Activated CD8-positive, alpha-beta T cell treated with anti-CD3 and anti-CD28 coated beads, Interleukin-2, amount 10 ng/mL, durations not matched to agents 7 days and 5 days (primary cell): ENCODE results near the gene PCMTD2. TPM values are rescaled to one million over a fixed set of nuclear protein-coding genes. Genes with fewer than 3 reads are reported as not detected.

Source experiments
- ATAC-seq: fragments of 150-1000 bp; cut with Tn5 transposase; one replicate; pipeline ENCODE4 v1.10.0; 2021; ENCODE audit warnings: moderate library complexity
- CTCF ChIA-PET: fragments of 350-600 bp; sonication (Branson Sonifier 250); formaldehyde crosslinking; loops from one replicate; lab custom pipeline; 2021; ENCODE audit warnings: antibody characterized with exemption; lab: Charles Lee
- POLR2A ChIA-PET: fragments of 350-600 bp; sonication (Branson Sonifier 250); formaldehyde crosslinking; loops from one replicate; lab custom pipeline; 2021; ENCODE audit warnings: antibody characterized with exemption; lab: Charles Lee
- DNase-seq: peaks from one replicate; pipeline ENCODE4 v3.0.0-alpha.2; 2020
- H3K27ac Mint-ChIP-seq: one replicate; pipeline ENCODE4 v1.8.0; 2021; ENCODE audit warnings: mild to moderate bottlenecking, mixed read lengths
- H3K27me3 Mint-ChIP-seq: one replicate; pipeline ENCODE4 v1.8.0; 2021; ENCODE audit warnings: low read depth, mixed read lengths
- H3K36me3 Mint-ChIP-seq: one replicate; pipeline ENCODE4 v1.8.0; 2021; ENCODE audit warnings: low read depth, mixed read lengths
- H3K4me1 Mint-ChIP-seq: one replicate; pipeline ENCODE4 v1.8.0; 2021; ENCODE audit warnings: low read depth, mixed read lengths
- H3K4me3 Mint-ChIP-seq: one replicate; pipeline ENCODE4 v1.8.0; 2021; ENCODE audit warnings: mild to moderate bottlenecking, mixed read lengths
- H3K9me3 Mint-ChIP-seq: one replicate; pipeline ENCODE4 v1.8.0; 2022; ENCODE audit warnings: mixed read lengths; ENCODE audit not compliant: insufficient read depth
- total RNA-seq, 2 experiments: library from RNA; stranded (reverse); gene quantifications; one replicate each; pipeline ENCODE4 v1.2.3, GENCODE V29; 2021

PCMTD2 gene
- total RNA-seq, 2 experiments from 2014 or later = 32.0 to 33.2 TPM

DNA sequence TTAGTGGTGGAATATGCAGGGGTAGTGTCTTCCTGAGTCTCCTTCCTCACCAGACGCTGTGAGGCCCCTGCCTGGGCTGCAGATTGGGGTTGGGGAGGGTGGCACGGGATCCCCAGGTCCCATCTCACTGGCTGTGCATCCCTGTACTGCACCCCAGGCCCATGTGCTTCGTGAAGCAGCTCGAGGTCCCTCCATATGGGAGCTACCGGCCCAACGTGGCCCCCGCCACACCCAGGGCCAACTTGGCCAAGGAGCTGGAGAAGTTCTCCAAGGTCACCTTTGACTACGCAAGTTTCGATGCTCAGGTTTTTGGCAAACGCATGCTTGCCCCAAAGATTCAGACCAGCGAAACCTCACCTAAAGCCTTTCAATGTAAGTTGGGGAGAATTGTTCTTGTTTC lies 38.6 kb upstream of the PCMTD2 start:
- Mint-ChIP-seq H3K4me1 (peaks cover 11% of the 10 kb centered on the region), H3K27ac (no peak overlapping the region), H3K9me3 (no peaks in the 10 kb centered on the region), H3K4me3 (no peak overlapping the region), H3K36me3 (no peaks in the 10 kb centered on the region), H3K27me3 (no peaks in the 10 kb centered on the region)
- ChIA-PET POLR2A (no interaction called here), CTCF (interaction anchor here (0.7 kb wide), 1 partner anchor 133 kb away, joined by 3 read pairs; no protein-coding TSS in a partner anchor)
- DNase-seq (no peak), ATAC-seq (no peak)

DNA sequence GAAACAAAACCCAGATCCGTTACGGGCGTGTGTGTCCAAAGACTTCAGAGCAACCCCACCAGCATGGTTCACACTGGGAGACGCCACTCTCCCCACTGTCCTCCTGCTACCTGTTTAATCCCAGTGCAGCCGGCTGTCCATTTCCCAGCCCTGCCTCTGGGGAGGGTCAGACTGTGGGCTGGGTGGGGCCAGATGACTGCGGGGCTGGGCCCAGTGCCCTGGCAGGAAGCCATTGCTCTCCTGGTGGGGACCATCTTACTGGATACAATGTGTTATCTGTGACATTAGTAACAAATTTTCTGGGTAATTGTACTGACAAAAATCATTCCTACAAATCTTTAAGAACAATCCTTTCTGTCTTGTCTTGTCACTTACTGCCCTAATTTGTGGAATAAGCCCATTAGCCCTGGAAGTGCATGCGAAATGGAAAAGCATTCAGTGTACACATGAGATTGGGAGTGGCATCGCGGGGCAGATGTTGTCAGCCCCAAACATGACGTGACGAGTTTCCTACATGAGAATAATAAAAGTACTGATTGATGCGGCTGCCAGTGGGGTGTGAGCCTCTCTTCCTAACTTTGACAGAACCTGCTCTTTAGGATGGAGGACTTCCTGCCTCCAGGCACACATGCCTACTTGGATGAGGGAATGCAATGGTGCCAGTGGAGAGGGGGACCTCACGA lies 37.9 kb upstream of the PCMTD2 start:
- H3K27ac Mint-ChIP-seq = no peak overlapping the region
- DNase-seq (no peak), ATAC-seq (no peak)
- no peaks in the 10 kb centered on the region for H3K27me3 Mint-ChIP-seq
- POLR2A ChIA-PET = no interaction called here
- H3K9me3 Mint-ChIP-seq = no peaks in the 10 kb centered on the region
- no peaks in the 10 kb centered on the region for H3K36me3 Mint-ChIP-seq
- no peak overlapping the region for H3K4me3 Mint-ChIP-seq
- H3K4me1 Mint-ChIP-seq = peaks cover 11% of the 10 kb centered on the region
- CTCF ChIA-PET = no interaction called here

DNA sequence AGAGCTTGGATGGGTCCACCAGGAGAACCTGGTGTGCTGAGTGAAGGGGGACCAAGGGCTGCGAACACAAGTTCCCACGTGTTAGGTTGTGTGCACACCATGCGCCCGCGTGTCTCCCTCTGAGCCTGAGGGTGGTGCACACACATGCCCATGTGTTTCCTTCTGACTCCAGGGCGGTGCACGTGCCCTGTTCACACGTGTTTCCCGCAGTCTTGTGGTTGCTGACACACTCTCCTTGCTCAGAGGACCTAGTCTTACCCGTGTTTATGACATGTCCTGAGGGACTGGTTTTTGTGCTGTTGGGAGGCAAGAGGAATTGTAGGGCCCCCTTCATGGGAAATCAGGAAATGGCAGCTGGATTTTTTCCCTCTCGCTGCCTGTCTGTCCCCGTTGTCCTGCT lies 36.3 kb upstream of the PCMTD2 start:
- ATAC-seq = no peak
- Mint-ChIP-seq H3K4me3 (no peak overlapping the region), H3K9me3 (no peaks in the 10 kb centered on the region), H3K36me3 (no peaks in the 10 kb centered on the region), H3K27ac (no peak overlapping the region), H3K27me3 (no peaks in the 10 kb centered on the region), H3K4me1 (peaks cover 11% of the 10 kb centered on the region)
- POLR2A ChIA-PET = no interaction called here
- no peak for DNase-seq
- CTCF ChIA-PET = no interaction called here

DNA sequence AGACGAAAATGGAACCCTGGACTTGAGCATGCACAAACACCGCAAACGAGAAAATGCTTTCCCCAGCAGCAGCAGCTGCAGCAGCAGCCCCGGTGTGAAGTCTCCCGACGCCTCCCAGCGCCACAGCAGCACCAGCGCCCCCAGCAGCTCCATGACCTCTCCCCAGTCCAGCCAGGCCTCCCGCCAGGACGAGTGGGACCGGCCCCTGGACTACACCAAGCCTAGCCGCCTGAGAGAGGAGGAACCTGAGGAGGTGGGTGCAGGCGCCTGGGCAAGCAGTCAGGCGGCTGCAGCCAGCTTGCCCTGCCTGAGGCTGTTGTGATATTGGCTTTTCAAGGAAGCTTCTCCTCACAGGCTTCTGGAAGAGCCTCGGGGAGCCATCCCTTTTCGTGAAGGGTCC lies 35.8 kb upstream of the PCMTD2 start:
- H3K4me3 Mint-ChIP-seq = no peak overlapping the region
- CTCF ChIA-PET = no interaction called here
- POLR2A ChIA-PET = no interaction called here
- H3K27ac Mint-ChIP-seq = no peak overlapping the region
- H3K36me3 Mint-ChIP-seq = no peaks in the 10 kb centered on the region
- H3K27me3 Mint-ChIP-seq = no peaks in the 10 kb centered on the region
- no peak for DNase-seq
- H3K9me3 Mint-ChIP-seq = no peaks in the 10 kb centered on the region
- no peak for ATAC-seq
- peaks cover 6% of the 10 kb centered on the region for H3K4me1 Mint-ChIP-seq

DNA sequence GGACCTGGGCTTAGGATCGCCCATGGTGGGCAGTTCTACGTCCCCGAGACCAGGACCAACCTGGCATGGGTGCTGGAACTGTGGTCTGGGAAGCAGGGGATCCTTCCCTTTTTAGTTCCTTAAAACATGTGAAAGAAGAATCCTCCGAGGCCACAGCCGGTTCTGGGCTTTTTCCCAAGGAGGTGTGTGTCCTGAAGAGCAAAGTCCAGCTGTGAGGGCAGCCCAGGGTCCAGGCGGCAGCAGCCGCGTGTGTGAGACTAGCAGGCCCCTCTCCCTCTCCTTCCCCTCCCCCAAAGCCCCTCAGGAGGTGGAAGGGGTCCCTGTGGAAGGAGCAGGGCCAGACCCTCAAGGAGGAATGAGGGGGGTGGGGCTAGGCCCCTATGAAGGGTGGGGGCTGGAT lies 35.1 kb upstream of the PCMTD2 start:
- POLR2A ChIA-PET = no interaction called here
- H3K4me1 Mint-ChIP-seq = no peaks in the 10 kb centered on the region
- no peak overlapping the region for H3K4me3 Mint-ChIP-seq
- CTCF ChIA-PET = no interaction called here
- H3K27ac Mint-ChIP-seq = no peak overlapping the region
- no peaks in the 10 kb centered on the region for H3K27me3 Mint-ChIP-seq
- H3K9me3 Mint-ChIP-seq = no peaks in the 10 kb centered on the region
- no peaks in the 10 kb centered on the region for H3K36me3 Mint-ChIP-seq
- ATAC-seq = no peak
- no peak for DNase-seq

DNA sequence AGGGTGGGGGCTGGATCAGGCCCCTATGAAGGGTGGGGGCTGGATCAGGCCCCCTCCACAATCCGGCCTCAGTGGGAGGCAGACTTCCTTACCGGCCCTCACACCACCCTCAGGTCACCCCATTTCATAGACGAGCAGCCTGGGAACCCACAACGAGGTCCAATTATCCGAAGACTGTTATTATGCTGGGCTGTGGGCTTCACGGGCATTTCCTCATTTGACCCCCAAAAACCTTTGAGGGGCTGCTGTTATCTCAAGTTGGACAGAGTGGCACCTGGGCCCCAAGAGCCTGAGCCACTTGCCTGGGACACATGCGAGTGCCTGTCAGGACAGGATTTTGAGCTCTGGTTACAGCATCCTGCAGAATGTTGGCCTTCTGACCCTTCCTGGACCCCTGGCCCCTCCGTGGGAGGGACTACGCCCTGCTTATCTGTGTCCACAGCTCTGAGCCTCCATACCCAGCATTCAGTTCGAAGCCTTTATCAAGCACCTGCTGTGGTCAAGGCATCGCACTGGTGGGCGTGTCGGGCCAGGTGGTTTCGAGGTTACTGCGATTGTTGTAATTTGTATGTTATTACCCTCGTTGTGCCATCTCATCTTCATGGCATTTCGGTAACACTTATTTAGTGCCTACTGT lies 34.5 kb upstream of the PCMTD2 start:
- POLR2A ChIA-PET = no interaction called here
- CTCF ChIA-PET = no interaction called here
- DNase-seq (no peak), ATAC-seq (no peak)
- Mint-ChIP-seq H3K27ac (no peak overlapping the region), H3K36me3 (no peaks in the 10 kb centered on the region), H3K4me3 (no peak overlapping the region), H3K4me1 (no peaks in the 10 kb centered on the region), H3K9me3 (no peaks in the 10 kb centered on the region), H3K27me3 (no peaks in the 10 kb centered on the region)

DNA sequence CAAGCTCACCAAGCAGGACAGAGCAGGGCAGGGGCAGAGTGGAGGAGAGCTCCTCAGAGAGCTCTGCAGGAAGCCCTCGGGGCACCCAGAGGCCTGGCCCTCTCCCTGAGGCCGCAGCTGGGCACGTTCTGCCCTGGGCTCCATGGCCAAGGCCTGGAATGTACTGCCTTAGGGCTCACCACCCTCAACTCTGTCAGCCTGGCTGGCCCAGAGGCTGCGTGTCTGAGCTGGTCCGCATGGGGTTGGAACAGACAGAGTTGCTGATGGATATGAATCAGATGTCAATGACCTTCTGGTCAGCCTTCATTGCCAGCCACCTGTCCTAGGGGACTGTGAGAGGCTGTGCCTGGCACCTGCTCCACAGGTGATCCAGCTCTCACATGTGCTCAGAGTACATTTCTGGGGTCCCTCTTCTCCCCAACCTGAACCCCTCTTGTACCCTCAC lies 33.2 kb upstream of the PCMTD2 start:
- Mint-ChIP-seq H3K4me3 (no peak overlapping the region), H3K9me3 (no peaks in the 10 kb centered on the region), H3K27ac (no peak overlapping the region), H3K36me3 (no peaks in the 10 kb centered on the region), H3K4me1 (no peaks in the 10 kb centered on the region), H3K27me3 (no peaks in the 10 kb centered on the region)
- CTCF ChIA-PET = no interaction called here
- ATAC-seq = no peak
- DNase-seq = no peak
- POLR2A ChIA-PET = no interaction called here

DNA sequence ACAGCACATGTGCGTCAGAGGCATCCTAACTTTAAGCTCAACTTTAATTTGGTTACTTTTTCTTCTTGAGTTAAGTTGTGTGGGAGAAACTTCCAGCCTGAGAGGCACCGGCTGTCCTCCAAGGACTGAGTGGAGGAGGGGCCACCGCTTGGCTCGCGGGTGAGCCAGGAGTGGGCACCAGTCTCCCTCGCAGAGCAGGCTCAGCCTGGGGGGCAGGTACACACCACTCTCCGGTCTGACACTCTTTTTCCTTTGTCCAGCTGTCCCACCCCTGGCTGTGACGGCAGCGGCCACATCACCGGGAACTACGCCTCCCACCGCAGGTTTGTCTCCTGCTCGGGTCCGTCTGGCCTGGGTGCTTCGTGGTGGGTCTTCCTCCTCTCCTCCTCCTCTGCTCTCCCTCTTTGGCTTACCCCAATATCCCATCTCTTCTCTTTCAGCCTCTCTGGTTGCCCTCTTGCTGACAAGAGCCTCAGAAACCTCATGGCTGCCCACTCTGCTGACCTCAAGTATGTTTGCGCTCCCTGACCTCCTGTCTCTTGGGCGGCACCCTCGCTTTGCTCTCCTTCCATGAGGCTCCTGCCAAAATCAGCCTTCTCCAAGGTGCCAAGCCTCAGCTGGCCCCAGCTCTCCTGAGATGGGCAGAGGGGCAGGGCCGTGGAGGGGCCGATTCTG lies 32.6 kb upstream of the PCMTD2 start:
- H3K4me1 Mint-ChIP-seq = peaks cover under 1% of the 10 kb centered on the region
- DNase-seq (no peak), ATAC-seq (no peak)
- H3K4me3 Mint-ChIP-seq = no peak overlapping the region
- H3K27ac Mint-ChIP-seq = peak overlapping the region; percentile 15
- H3K27me3 Mint-ChIP-seq = peaks cover under 1% of the 10 kb centered on the region
- no peaks in the 10 kb centered on the region for H3K9me3 Mint-ChIP-seq
- no peaks in the 10 kb centered on the region for H3K36me3 Mint-ChIP-seq
- POLR2A ChIA-PET = no interaction called here
- CTCF ChIA-PET = interaction anchor here (1.0 kb wide), 1 partner anchor 8 kb away, joined by 3 read pairs; no protein-coding TSS in a partner anchor

DNA sequence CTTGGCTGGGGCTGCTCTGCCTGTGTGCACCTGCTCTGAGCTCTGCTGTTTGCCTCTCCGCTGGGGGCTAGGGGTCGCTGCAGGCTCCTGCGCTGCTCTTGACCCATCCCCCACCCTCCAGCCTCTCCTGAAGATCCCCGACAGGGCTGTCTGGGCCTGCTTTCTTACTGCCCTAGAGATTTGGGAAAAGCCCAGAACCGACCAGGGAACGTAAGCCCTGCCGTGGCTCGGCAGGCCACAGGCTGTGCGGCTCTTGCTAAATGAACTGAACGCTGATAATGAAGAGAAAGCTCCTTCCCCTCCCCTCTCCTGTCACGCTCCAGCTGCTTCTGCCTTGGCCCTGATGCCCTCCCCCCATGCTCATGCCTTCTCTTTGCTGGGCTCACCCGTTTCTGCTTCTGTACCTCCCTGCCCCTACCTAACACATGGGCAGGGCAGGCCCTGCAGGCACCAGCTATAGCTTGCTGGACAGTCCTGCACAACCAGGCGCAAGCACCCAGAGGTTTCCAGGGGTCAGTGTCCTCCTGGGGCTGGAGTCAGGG lies 32.0 kb upstream of the PCMTD2 start:
- no peaks in the 10 kb centered on the region for H3K9me3 Mint-ChIP-seq
- H3K4me1 Mint-ChIP-seq = peaks cover 3% of the 10 kb centered on the region
- ChIA-PET POLR2A (no interaction called here), CTCF (interaction anchor here (1.0 kb wide), 1 partner anchor 8 kb away, joined by 3 read pairs; no protein-coding TSS in a partner anchor)
- no peak overlapping the region for H3K27ac Mint-ChIP-seq
- no peak overlapping the region for H3K4me3 Mint-ChIP-seq
- peaks cover 4% of the 10 kb centered on the region for H3K27me3 Mint-ChIP-seq
- no peaks in the 10 kb centered on the region for H3K36me3 Mint-ChIP-seq
- DNase-seq (no peak), ATAC-seq (no peak)

DNA sequence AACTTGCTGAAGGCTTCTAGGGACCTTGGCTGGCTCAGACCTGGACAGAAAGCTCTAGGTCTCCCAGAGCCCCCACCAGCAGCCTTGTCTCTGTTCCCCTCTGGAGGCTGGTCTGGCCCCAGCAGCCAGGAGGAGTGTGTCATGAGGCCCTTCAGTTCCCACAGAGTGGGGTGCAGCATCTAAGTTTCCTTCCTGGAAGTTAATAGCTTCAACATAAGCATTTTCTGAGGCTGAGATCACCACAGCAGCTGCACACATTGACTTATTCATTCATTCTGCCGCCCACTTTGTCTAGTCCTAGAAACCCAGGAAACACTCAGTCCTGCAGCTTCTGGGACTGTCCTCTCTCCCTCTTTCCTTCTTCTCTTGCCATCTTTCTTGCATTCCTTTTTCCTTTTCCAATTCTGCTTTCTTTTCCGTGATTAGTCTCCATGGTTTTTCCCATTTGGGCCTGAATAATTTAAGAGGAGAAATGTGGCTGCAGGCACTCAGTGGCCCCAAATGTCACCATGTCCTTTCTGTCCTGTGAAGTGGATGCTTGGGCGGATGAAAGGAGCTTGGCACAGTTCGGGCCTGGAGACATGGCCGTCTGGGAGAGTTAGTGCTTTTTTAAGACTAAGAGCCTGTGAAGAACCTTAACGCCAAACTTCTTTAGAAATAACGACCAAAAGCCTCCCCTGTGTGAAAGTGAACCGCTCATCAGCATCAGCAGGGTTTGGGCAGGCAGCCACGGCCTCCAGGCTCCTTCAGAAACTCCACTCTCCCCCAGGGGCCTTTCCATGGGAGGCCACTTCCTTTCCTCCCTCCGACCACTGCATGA lies 31.0 kb upstream of the PCMTD2 start:
- CTCF ChIA-PET = no interaction called here

DNA sequence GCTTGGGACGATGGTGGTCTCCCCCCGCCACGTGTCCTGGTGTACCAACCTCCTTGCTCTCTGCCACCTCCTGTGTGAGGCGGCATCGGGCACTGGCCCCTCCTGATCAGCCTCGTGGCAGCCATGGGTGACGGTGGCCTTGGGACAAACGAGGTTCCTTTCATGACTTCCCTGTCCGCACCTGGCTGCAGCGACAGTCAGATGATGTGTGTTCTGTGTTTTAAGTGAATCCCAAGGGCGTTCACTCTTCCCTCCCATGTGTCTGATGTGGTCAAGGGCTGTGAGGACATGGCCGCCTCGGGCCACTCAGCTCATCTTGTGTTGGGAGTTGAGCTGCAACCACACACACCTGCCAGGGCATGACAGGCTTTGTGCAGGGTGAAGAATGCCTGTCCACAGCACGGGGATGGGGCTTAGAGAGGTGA lies 30.4 kb upstream of the PCMTD2 start:
- POLR2A ChIA-PET = no interaction called here
- no peak for DNase-seq
- Mint-ChIP-seq H3K9me3 (no peaks in the 10 kb centered on the region), H3K36me3 (no peaks in the 10 kb centered on the region), H3K27ac (no peak overlapping the region), H3K4me3 (no peak overlapping the region), H3K27me3 (peaks cover 4% of the 10 kb centered on the region), H3K4me1 (peaks cover 3% of the 10 kb centered on the region)
- no peak for ATAC-seq
- CTCF ChIA-PET = no interaction called here

More for the DNA sequence above, 31.0 kb upstream of the PCMTD2 start:
- Mint-ChIP-seq H3K27ac (no peak overlapping the region), H3K27me3 (peaks cover 4% of the 10 kb centered on the region), H3K4me1 (peaks cover 3% of the 10 kb centered on the region), H3K36me3 (no peaks in the 10 kb centered on the region), H3K4me3 (no peak overlapping the region), H3K9me3 (no peaks in the 10 kb centered on the region)
- ATAC-seq (no peak), DNase-seq (no peak)
- POLR2A ChIA-PET = no interaction called here
